H1 (cell line): Measurements from ENCODE around the gene LIPC.

Source experiments
- ASH2L ChIP-seq: fragments of 200-600, 300-600 bp; sonication (generic); IDR thresholded peaks from one replicate; pipeline ENCODE4 v1.7.1; 2017; ENCODE audit warnings: low read length
- CHD2 ChIP-seq: IDR thresholded peaks from 2 replicates; pipeline ENCODE4 v1.6.1; 2012; ENCODE audit warnings: low read length, improper control_type of control experiment
- CHD7 ChIP-seq: fragments of 300-600 bp; sonication (generic); IDR thresholded peaks from 2 replicates; pipeline ENCODE4 v1.7.1; 2012; ENCODE audit warnings: low read length, moderate library complexity, mild to moderate bottlenecking, inconsistent platforms; ENCODE audit not compliant: insufficient replicate concordance
- EP300 ChIP-seq, 2 experiments: IDR thresholded peaks; 1 replicate in 1 of 2; 2 replicates in 1 of 2; pipeline ENCODE4 v1.6.1; 2011 to 2012; ENCODE audit warnings: low read depth in 2 of 2, low read length in 2 of 2, mild to moderate bottlenecking in 2 of 2, borderline replicate concordance in 1 of 2, inconsistent platforms in 1 of 2, moderate library complexity in 1 of 2
- EZH2 ChIP-seq: fragments of 200-600 bp; sonication (generic); IDR thresholded peaks from 2 replicates; pipeline ENCODE4 v1.7.1; 2012; ENCODE audit warnings: low read depth, mild to moderate bottlenecking, moderate library complexity, low read length, inconsistent platforms; ENCODE audit not compliant: severe bottlenecking
- GTF2F1 ChIP-seq: IDR thresholded peaks from 2 replicates; pipeline ENCODE4 v1.6.1; 2012; ENCODE audit warnings: low read depth, low read length, improper control_type of control experiment, borderline replicate concordance
- KDM1A ChIP-seq: fragments of 200-600, 300-600 bp; sonication (generic); IDR thresholded peaks from 2 replicates; pipeline ENCODE4 v1.7.1; 2016; ENCODE audit warnings: mild to moderate bottlenecking, low read length, borderline replicate concordance
- MAFK ChIP-seq: IDR thresholded peaks from 2 replicates; pipeline ENCODE4 v1.6.1; 2012; ENCODE audit warnings: low read depth, mild to moderate bottlenecking, improper control_type of control experiment, low read length
- NRF1 ChIP-seq: IDR thresholded peaks from 2 replicates; pipeline ENCODE4 v1.6.1; 2011; ENCODE audit warnings: mild to moderate bottlenecking, low read depth, low read length, improper control_type of control experiment
- POLR2A ChIP-seq, 2 experiments: IDR thresholded peaks; 1 replicate in 1 of 2; 2 replicates in 1 of 2; pipeline ENCODE4 v1.6.1; 2011; ENCODE audit warnings: low read depth in 2 of 2, low read length in 2 of 2, mild to moderate bottlenecking in 2 of 2; ENCODE audit errors: control extremely low read depth in 1 of 2
- POLR2AphosphoS5 ChIP-seq: IDR thresholded peaks from 2 replicates; pipeline ENCODE4 v1.6.1; 2011; ENCODE audit warnings: low read depth, low read length
- TAF1 ChIP-seq: IDR thresholded peaks from 2 replicates; pipeline ENCODE4 v1.6.1; 2011; ENCODE audit warnings: mild to moderate bottlenecking, low read depth, low read length
- TF ChIP-seq, protein P1 (sequence below): IDR thresholded peaks from 2 replicates; pipeline ENCODE4 v1.6.1; 2012; ENCODE audit warnings: inconsistent platforms
- TF ChIP-seq, protein P2 (sequence below), 3 experiments: IDR thresholded peaks; 1 replicate in 2 of 3; 2 replicates in 1 of 3; pipeline versions ENCODE4 v1.5.1 to v1.6.1; 2011; ENCODE audit warnings: low read length in 3 of 3, mild to moderate bottlenecking in 3 of 3, inconsistent platforms in 2 of 3, low read depth in 1 of 3, moderate library complexity in 1 of 3; ENCODE audit not compliant: insufficient read depth in 1 of 3; ENCODE audit errors: control extremely low read depth in 1 of 3

GRCh38 chr15:58501006-58501405, 69.2 kb downstream of the LIPC start:
- TF ChIP-seq CHD7, result no peak
- TF ChIP-seq CHD2, result no peak
- TF ChIP-seq EZH2, result no peak
- TF ChIP-seq POLR2A (IDR thresholded peaks at IDR 0.05; ENCODE audit: control extremely low read depth in 1 of 2, low read depth in 2 of 2, low read length in 2 of 2), result no peak
- no peak for TF ChIP-seq KDM1A
- TF ChIP-seq, protein P1, sequence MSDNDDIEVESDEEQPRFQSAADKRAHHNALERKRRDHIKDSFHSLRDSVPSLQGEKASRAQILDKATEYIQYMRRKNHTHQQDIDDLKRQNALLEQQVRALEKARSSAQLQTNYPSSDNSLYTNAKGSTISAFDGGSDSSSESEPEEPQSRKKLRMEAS, result no peak
- no peak for TF ChIP-seq POLR2AphosphoS5
- no peak for TF ChIP-seq TAF1
- TF ChIP-seq, protein P2, sequence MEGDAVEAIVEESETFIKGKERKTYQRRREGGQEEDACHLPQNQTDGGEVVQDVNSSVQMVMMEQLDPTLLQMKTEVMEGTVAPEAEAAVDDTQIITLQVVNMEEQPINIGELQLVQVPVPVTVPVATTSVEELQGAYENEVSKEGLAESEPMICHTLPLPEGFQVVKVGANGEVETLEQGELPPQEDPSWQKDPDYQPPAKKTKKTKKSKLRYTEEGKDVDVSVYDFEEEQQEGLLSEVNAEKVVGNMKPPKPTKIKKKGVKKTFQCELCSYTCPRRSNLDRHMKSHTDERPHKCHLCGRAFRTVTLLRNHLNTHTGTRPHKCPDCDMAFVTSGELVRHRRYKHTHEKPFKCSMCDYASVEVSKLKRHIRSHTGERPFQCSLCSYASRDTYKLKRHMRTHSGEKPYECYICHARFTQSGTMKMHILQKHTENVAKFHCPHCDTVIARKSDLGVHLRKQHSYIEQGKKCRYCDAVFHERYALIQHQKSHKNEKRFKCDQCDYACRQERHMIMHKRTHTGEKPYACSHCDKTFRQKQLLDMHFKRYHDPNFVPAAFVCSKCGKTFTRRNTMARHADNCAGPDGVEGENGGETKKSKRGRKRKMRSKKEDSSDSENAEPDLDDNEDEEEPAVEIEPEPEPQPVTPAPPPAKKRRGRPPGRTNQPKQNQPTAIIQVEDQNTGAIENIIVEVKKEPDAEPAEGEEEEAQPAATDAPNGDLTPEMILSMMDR (IDR thresholded peaks at IDR 0.05; ENCODE audit: control extremely low read depth in 1 of 3, insufficient read depth in 1 of 3, low read depth in 1 of 3, low read length in 3 of 3), result no peak
- TF ChIP-seq GTF2F1, result no peak
- TF ChIP-seq ASH2L, result no peak
- TF ChIP-seq NRF1, result no peak
- TF ChIP-seq MAFK, result no peak
- no peak for TF ChIP-seq EP300 (IDR thresholded peaks at IDR 0.05; ENCODE audit: borderline replicate concordance in 1 of 2, low read depth in 2 of 2, low read length in 2 of 2)
